Liver (tissue), 3 donors: ENCODE measurements around the gene DIAPH2.

ENCODE experiments used
- FOXA1 ChIP-seq: IDR thresholded peaks from 2 replicates; pipeline ENCODE4 v1.6.1; 2016; ENCODE audit warnings: antibody characterized with exemption
- NR2F2 ChIP-seq: IDR thresholded peaks from 2 replicates; pipeline ENCODE4 v1.6.1; 2016; ENCODE audit warnings: antibody characterized with exemption
- SP1 ChIP-seq: IDR thresholded peaks from 2 replicates; pipeline ENCODE4 v1.6.1; 2018; ENCODE audit warnings: antibody characterized with exemption, mild to moderate bottlenecking
- TF ChIP-seq, protein P1 (sequence below): fragments of 150-350 bp; IDR thresholded peaks from 2 replicates; pipeline ENCODE4 v1.5.1; 2017; ENCODE audit warnings: improper control_type of control experiment, low read depth, low read length; ENCODE audit not compliant: missing input control
- TF ChIP-seq, protein P2 (sequence below): IDR thresholded peaks from 2 replicates; pipeline ENCODE4 v1.6.1; 2016; ENCODE audit warnings: antibody characterized with exemption
- donor health status: healthy.
- donor health status: healthy.

DNA sequence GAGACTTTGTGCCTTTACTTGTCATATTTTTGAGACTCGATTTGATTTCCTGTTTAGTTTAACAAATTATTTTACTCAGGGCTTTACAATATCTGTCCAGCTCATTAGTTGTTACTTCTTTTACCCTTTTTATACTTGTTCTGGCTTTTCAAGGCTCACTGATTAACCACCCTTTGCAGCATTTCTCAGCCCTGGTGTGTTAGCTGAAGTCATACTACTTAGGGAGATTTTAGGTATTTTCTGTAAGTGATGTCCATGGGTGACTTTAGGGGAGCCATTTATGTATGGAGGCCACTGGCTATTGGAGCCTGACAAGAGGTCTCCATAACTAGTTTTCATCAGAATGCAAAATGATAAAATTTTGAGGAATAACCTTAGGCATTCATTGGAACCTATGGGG, 346.3 kb downstream of the DIAPH2 start:
- TF ChIP-seq FOXA1 (no peak), SP1 (no peak), NR2F2 (no peak)
- TF ChIP-seq, protein P1, sequence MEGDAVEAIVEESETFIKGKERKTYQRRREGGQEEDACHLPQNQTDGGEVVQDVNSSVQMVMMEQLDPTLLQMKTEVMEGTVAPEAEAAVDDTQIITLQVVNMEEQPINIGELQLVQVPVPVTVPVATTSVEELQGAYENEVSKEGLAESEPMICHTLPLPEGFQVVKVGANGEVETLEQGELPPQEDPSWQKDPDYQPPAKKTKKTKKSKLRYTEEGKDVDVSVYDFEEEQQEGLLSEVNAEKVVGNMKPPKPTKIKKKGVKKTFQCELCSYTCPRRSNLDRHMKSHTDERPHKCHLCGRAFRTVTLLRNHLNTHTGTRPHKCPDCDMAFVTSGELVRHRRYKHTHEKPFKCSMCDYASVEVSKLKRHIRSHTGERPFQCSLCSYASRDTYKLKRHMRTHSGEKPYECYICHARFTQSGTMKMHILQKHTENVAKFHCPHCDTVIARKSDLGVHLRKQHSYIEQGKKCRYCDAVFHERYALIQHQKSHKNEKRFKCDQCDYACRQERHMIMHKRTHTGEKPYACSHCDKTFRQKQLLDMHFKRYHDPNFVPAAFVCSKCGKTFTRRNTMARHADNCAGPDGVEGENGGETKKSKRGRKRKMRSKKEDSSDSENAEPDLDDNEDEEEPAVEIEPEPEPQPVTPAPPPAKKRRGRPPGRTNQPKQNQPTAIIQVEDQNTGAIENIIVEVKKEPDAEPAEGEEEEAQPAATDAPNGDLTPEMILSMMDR: no peak
- TF ChIP-seq, protein P2, sequence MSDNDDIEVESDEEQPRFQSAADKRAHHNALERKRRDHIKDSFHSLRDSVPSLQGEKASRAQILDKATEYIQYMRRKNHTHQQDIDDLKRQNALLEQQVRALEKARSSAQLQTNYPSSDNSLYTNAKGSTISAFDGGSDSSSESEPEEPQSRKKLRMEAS: no peak
